HG03457 (cell line): Measurements from ENCODE around the gene NUP205.
"Not testable (repeated sequence)": the region's sequence is repeated elsewhere in the genome, so short reads cannot be mapped to it uniquely, and the experiment has no call there.

Source experiments
- ATAC-seq: cut with Tn5 transposase; IDR thresholded peaks from one replicate; pipeline ENCODE4 v1.9.1; 2021; ENCODE audit warnings: moderate number of reproducible peaks; ENCODE audit not compliant: unreplicated experiment

The NUP205 gene

GRCh38 chr7:135620447-135620846 is 62.7 kb downstream of the NUP205 start:
- ATAC-seq, result no peak

GRCh38 chr7:135620980-135621850 is 63.5 kb downstream of the NUP205 start:
- no peak for ATAC-seq

- no peak for ATAC-seq
Observed at GRCh38 chr7:135634191-135634878, 76.6 kb downstream of the NUP205 start.

- not testable (repeated sequence) for ATAC-seq
Observed at GRCh38 chr7:135639690-135640089, 82.0 kb downstream of the NUP205 start.

GRCh38 chr7:135644154-135644553 is 86.4 kb downstream of the NUP205 start:
- no peak for ATAC-seq

GRCh38 chr7:135644729-135645128 is 87.0 kb downstream of the NUP205 start:
- ATAC-seq, result no peak

- ATAC-seq, result no peak
Observed at GRCh38 chr7:135645296-135645904, 87.7 kb downstream of the NUP205 start.

GRCh38 chr7:135647755-135648154 is 90.0 kb downstream of the NUP205 start:
- no peak for ATAC-seq

GRCh38 chr7:135648235-135648634 is 90.5 kb downstream of the NUP205 start:
- no peak for ATAC-seq

- ATAC-seq, result no peak
Observed at GRCh38 chr7:135650831-135651573, 93.3 kb downstream of the NUP205 start.

GRCh38 chr7:135653340-135654080 is 95.8 kb downstream of the NUP205 start:
- no peak for ATAC-seq

GRCh38 chr7:135658564-135658963 is 100.8 kb downstream of the NUP205 start:
- no peak for ATAC-seq

GRCh38 chr7:135659159-135659846 is 101.6 kb downstream of the NUP205 start:
- no peak for ATAC-seq

- no peak for ATAC-seq
Observed at GRCh38 chr7:135661311-135662122, 103.8 kb downstream of the NUP205 start.

GRCh38 chr7:135662123-135662372 is 104.3 kb downstream of the NUP205 start:
- no peak for ATAC-seq

GRCh38 chr7:135662373-135663114 is 104.8 kb downstream of the NUP205 start, which contains the start of gene STMP1:
Gene STMP1, plus strand, starts transcription at chr7:135662514.
- peak; percentile 84 for ATAC-seq

GRCh38 chr7:135664046-135664589 is 106.4 kb downstream of the NUP205 start:
- ATAC-seq, result no peak

- no peak for ATAC-seq
Observed at GRCh38 chr7:135665042-135665441, 107.3 kb downstream of the NUP205 start.
